HCT116 (cell line): ENCODE results near the gene TAS2R30. TPM values are rescaled to one million over a fixed set of nuclear protein-coding genes. Genes with fewer than 3 reads are reported as not detected.

Source experiments
- ATAC-seq: fragments of 200-7000 bp; cut with Tn5 transposase; 2 replicates; pipeline ENCODE4 v1.9.1; 2020; ENCODE audit warnings: mild to moderate bottlenecking, moderate library complexity
- BruUV-seq: library from RNA; stranded (reverse); fragments of 400-500 nt; replicated peaks from 2 replicates; lab custom pipeline; 2021; lab: Mats Ljungman, UMichigan
- CTCF ChIA-PET: fragments of 300-600 bp; sonication (Branson Sonifier 250); formaldehyde crosslinking; loops from one replicate; lab custom pipeline; 2021; ENCODE audit warnings: antibody characterized with exemption; lab: Charles Lee
- POLR2A ChIA-PET: fragments of 300-600, 350-600 bp; sonication (Branson Sonifier 250); formaldehyde crosslinking; loops from one replicate; lab custom pipeline; 2021; ENCODE audit warnings: antibody characterized with exemption; lab: Charles Lee
- RAD21 ChIA-PET, 2 experiments: fragments of 300-600 bp; sonication (Branson Sonifier 250); formaldehyde crosslinking; loops; one replicate each; lab custom pipeline; 2023; ENCODE audit warnings: low total read pairs in 2 of 2; ENCODE audit not compliant: uncharacterized antibody in 2 of 2, unreplicated experiment in 2 of 2, low non-redundant PET in 1 of 2; lab: Charles Lee
- DNase-seq: peaks from one replicate; pipeline ENCODE4 v3.0.0-alpha.2; 2010; ENCODE audit warnings: low read depth, low spot score
- H2AFZ ChIP-seq: fragments of 200-600 bp; shearing (Covaris generic), sonication (generic); 2 replicates; pipeline ENCODE4 v1.6.1; 2017; ENCODE audit warnings: low read depth, mixed run types, mixed read lengths, antibody characterized with exemption, low read length; ENCODE audit not compliant: poor library complexity, severe bottlenecking
- H3K27ac ChIP-seq: 2 replicates; pipeline ENCODE4 v1.5.1; 2012; ENCODE audit warnings: low read depth, low read length
- H3K27me3 ChIP-seq: fragments of 200-600 bp; sonication (generic); 2 replicates; pipeline ENCODE4 v1.6.1; 2016; ENCODE audit warnings: mixed run types, low read length, mixed read lengths; ENCODE audit not compliant: insufficient read depth
- H3K36me3 ChIP-seq, 2 experiments: fragments of 200-500 bp in 1 of 2; fragments of 200-600 bp in 1 of 2; sonication (Bioruptor generic) in 1 of 2; sonication (generic) in 1 of 2; 2 replicates each; pipeline versions ENCODE4 v1.5.1 to v1.6.1; 2014 to 2016; ENCODE audit warnings: low read length in 2 of 2, inconsistent platforms in 1 of 2, mixed read lengths in 1 of 2, mixed run types in 1 of 2; ENCODE audit not compliant: insufficient read depth in 2 of 2, control insufficient read depth in 1 of 2
- H3K4me1 ChIP-seq, 2 experiments: fragments of 200-600 bp in 1 of 2; sonication (generic) in 1 of 2; 2 replicates each; pipeline versions ENCODE4 v1.5.1 to v1.6.1; 2012 to 2017; ENCODE audit warnings: low read length in 2 of 2, inconsistent platforms in 1 of 2, mild to moderate bottlenecking in 1 of 2, mixed read lengths in 1 of 2, mixed run types in 1 of 2, moderate library complexity in 1 of 2; ENCODE audit not compliant: insufficient read depth in 2 of 2, control insufficient read depth in 1 of 2
- H3K4me2 ChIP-seq: fragments of 200-600 bp; sonication (generic); 2 replicates; pipeline ENCODE4 v1.6.1; 2017; ENCODE audit warnings: mixed run types, low read length, mixed read lengths
- H3K4me3 ChIP-seq, 2 experiments: fragments of 200-600 bp in 1 of 2; sonication (generic) in 1 of 2; replicated peaks in 1 of 2; 2 replicates each; pipeline ENCODE4 v1.5.1; 2011 to 2016; ENCODE audit warnings: low read length in 2 of 2, control low read depth in 1 of 2, low read depth in 1 of 2, mild to moderate bottlenecking in 1 of 2, mixed read lengths in 1 of 2, mixed run types in 1 of 2
- H3K79me2 ChIP-seq: fragments of 200-600 bp; sonication (generic); 2 replicates; pipeline ENCODE4 v1.6.1; 2017; ENCODE audit warnings: mild to moderate bottlenecking, mixed run types, low read length, moderate library complexity, mixed read lengths; ENCODE audit not compliant: insufficient read depth
- H3K9ac ChIP-seq: fragments of 200-600 bp; sonication (generic); 2 replicates; pipeline ENCODE4 v1.6.1; 2016; ENCODE audit warnings: low read length, mixed read lengths
- H3K9me2 ChIP-seq: fragments of 200-600 bp; sonication (generic), shearing (Covaris generic); 2 replicates; pipeline ENCODE4 v1.6.1; 2017; ENCODE audit warnings: mixed run types, mild to moderate bottlenecking, moderate library complexity; ENCODE audit not compliant: insufficient read depth
- H3K9me3 ChIP-seq, 2 experiments: fragments of 200-500 bp in 1 of 2; fragments of 200-600 bp in 1 of 2; sonication (Bioruptor generic) in 1 of 2; sonication (generic) in 1 of 2; 2 replicates each; pipeline ENCODE4 v1.6.1; 2014 to 2017; ENCODE audit warnings: low read length in 2 of 2, mixed read lengths in 2 of 2, inconsistent platforms in 1 of 2, low read depth in 1 of 2, mild to moderate bottlenecking in 1 of 2, mixed run types in 1 of 2, moderate library complexity in 1 of 2; ENCODE audit not compliant: control insufficient read depth in 1 of 2, insufficient read depth in 1 of 2
- H4K20me1 ChIP-seq: fragments of 200-600 bp; sonication (generic), shearing (Covaris generic); 2 replicates; pipeline ENCODE4 v1.6.1; 2017; ENCODE audit warnings: mixed run types, mild to moderate bottlenecking, moderate library complexity; ENCODE audit not compliant: insufficient read depth
- ATF3 ChIP-seq: IDR thresholded peaks from 2 replicates; pipeline ENCODE4 v1.6.1; 2012
- CBX3 ChIP-seq: IDR thresholded peaks from 2 replicates; pipeline ENCODE4 v1.6.1; 2012; ENCODE audit warnings: low read depth
- CEBPB ChIP-seq: IDR thresholded peaks from 2 replicates; pipeline ENCODE4 v1.6.1; 2012; ENCODE audit warnings: low read depth
- CTCF ChIP-seq, 3 experiments: fragments of 200-600 bp in 1 of 3; sonication (generic) in 1 of 3; IDR thresholded peaks in 2 of 3; conservative IDR thresholded peaks in 1 of 3; 2 replicates each; pipeline ENCODE4 v1.5.1; 2012 to 2017; ENCODE audit warnings: low read depth in 2 of 3, low read length in 2 of 3, antibody characterized with exemption in 1 of 3, borderline replicate concordance in 1 of 3, control low read depth in 1 of 3, mild to moderate bottlenecking in 1 of 3, mixed read lengths in 1 of 3, mixed run types in 1 of 3, moderate library complexity in 1 of 3; ENCODE audit not compliant: insufficient read depth in 1 of 3
- EGR1 ChIP-seq: IDR thresholded peaks from 2 replicates; pipeline ENCODE4 v1.6.1; 2012; ENCODE audit warnings: low read depth
- EZH2phosphoT487 ChIP-seq: fragments of 200-600 bp; IDR thresholded peaks from 2 replicates; pipeline ENCODE4 v1.6.1; 2018; ENCODE audit warnings: antibody characterized with exemption, borderline replicate concordance
- POLR2AphosphoS5 ChIP-seq: IDR thresholded peaks from 2 replicates; pipeline ENCODE4 v1.6.1; 2011; ENCODE audit warnings: mild to moderate bottlenecking, low read depth, low read length, moderate library complexity
- RAD21 ChIP-seq: IDR thresholded peaks from 2 replicates; pipeline ENCODE4 v1.6.1; 2012; ENCODE audit warnings: low read depth, mild to moderate bottlenecking
- SP1 ChIP-seq: IDR thresholded peaks from 2 replicates; pipeline ENCODE4 v1.6.1; 2012; ENCODE audit warnings: low read depth
- SRF ChIP-seq: IDR thresholded peaks from 2 replicates; pipeline ENCODE4 v1.6.1; 2012; ENCODE audit warnings: low read depth
- TCF7L2 ChIP-seq: IDR thresholded peaks from 2 replicates; pipeline ENCODE4 v1.7.0; 2011; ENCODE audit warnings: borderline replicate concordance, inconsistent platforms; ENCODE audit not compliant: insufficient read depth, insufficient read length; ENCODE audit errors: extremely low read depth
- YY1 ChIP-seq: IDR thresholded peaks from 2 replicates; pipeline ENCODE4 v1.6.1; 2011; ENCODE audit warnings: low read length, low read depth, moderate library complexity, mild to moderate bottlenecking; ENCODE audit not compliant: insufficient replicate concordance; ENCODE audit errors: extremely low read depth
- ZBTB33 ChIP-seq: IDR thresholded peaks from 2 replicates; pipeline ENCODE4 v1.6.1; 2011; ENCODE audit warnings: mild to moderate bottlenecking, low read length, moderate library complexity; ENCODE audit not compliant: insufficient replicate concordance; ENCODE audit errors: extremely low read depth
- ZNF274 ChIP-seq: fragments of 200-500 bp; sonication (Bioruptor generic); IDR thresholded peaks from 2 replicates; pipeline ENCODE4 v1.6.1; 2014; ENCODE audit warnings: mild to moderate bottlenecking, low read depth, low read length, inconsistent platforms
- intact Hi-C: fragments of 100-400 bp; cut with micrococcal nuclease; formaldehyde crosslinking; loops from 2 replicates; pipeline ENCODE4 v1.10.0; 2022
- total RNA-seq: library from RNA; stranded (reverse); gene quantifications from one replicate; pipeline ENCODE4 v1.2.1, GENCODE V29; 2021; ENCODE audit not compliant: unreplicated experiment

Gene TAS2R30
- total RNA-seq, 1 experiment from 2014 or later: 1.5 TPM

GRCh38 chr12:11108862-11109261 is 25.6 kb downstream of the TAS2R30 start:
- Histone ChIP-seq H3K9me2 (no peaks in the 10 kb centered on the region), H2AFZ (no peak overlapping the region), H3K27ac (no peak overlapping the region), H3K4me2 (no peak overlapping the region), H3K9ac (no peak overlapping the region), H3K4me1 (no peaks in the 10 kb centered on the region), H3K4me3 (no peak overlapping the region), H3K27me3 (no peaks in the 10 kb centered on the region), H3K36me3 (no peaks in the 10 kb centered on the region; a peak in 1 of 4 replicates), H3K9me3 (no peaks in the 10 kb centered on the region), H4K20me1 (no peaks in the 10 kb centered on the region), H3K79me2 (peaks cover 94% of the 10 kb centered on the region)
- TF ChIP-seq TCF7L2: no peak
- no peak for TF ChIP-seq ZNF274
- no peak for TF ChIP-seq POLR2AphosphoS5
- no peak for TF ChIP-seq CBX3
- TF ChIP-seq CTCF (IDR thresholded peaks at IDR 0.05 in 2 of 3, conservative IDR thresholded peaks at IDR 0.05 in 1 of 3; ENCODE audit: borderline replicate concordance in 1 of 3, insufficient read depth in 1 of 3, low read depth in 2 of 3, low read length in 2 of 3): no peak
- TF ChIP-seq ZBTB33: no peak
- no peak for TF ChIP-seq EGR1
- no peak for TF ChIP-seq SRF
- TF ChIP-seq SP1: no peak
- TF ChIP-seq YY1: no peak
- TF ChIP-seq EZH2phosphoT487: no peak
- TF ChIP-seq CEBPB: no peak
- TF ChIP-seq ATF3: no peak
- TF ChIP-seq RAD21: no peak
- POLR2A ChIA-PET: no interaction called here
- ATAC-seq (no peak), DNase-seq (no peak)
- RAD21 ChIA-PET: no interaction called here
- no TSS peak for BruUV-seq
- intact Hi-C loops: no loop called here
- CTCF ChIA-PET: no interaction called here
